HG03354 (cell line): Measurements from ENCODE around the gene PALLD.

Source experiments
- ATAC-seq: cut with Tn5 transposase; IDR thresholded peaks from one replicate; pipeline ENCODE4 v1.9.1; 2021; ENCODE audit warnings: mild to moderate bottlenecking; ENCODE audit not compliant: unreplicated experiment, poor library complexity, severe bottlenecking

The PALLD gene

DNA sequence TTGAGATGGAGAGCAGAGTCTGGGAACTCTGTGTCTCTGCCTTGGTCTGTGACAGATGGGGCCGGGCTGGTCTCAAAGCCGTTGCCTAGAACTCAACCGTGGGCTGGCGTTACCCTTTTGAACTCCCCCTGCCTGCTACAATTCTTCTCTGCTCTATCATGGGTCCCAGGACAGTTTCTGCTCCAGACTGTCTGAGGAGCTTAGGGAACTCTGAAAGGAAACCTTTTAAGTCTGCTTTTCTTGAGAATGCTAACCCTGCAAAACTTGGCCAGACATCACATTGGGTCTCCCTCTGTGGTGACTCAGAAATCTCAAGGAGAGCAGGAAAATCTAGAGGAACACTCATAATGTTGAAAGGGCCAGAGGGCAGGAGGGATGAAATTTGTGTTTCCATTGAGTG is 272.6 kb downstream of the PALLD start:
- no peak for ATAC-seq

DNA sequence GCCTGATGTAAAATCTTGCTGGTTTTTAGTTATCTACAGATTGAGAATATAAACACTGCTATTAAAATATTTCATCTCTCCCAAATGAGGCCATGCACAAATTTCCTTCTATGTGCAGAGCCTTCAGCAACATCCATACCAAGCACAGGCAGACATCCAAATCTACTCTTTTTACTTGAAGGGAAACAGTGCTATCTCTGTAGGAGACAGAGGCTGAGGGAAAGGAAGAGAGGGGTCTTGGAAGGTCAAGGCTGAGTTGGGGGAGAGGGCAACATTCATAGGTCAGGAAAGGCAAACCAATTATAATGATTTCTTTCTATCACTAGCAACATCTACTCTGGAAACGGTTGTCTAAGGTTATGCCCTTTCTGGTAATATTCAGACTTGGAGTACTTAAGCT is 273.0 kb downstream of the PALLD start:
- ATAC-seq: no peak

GRCh38 chr4:168771251-168771650 is 274.4 kb downstream of the PALLD start:
- no peak for ATAC-seq

DNA sequence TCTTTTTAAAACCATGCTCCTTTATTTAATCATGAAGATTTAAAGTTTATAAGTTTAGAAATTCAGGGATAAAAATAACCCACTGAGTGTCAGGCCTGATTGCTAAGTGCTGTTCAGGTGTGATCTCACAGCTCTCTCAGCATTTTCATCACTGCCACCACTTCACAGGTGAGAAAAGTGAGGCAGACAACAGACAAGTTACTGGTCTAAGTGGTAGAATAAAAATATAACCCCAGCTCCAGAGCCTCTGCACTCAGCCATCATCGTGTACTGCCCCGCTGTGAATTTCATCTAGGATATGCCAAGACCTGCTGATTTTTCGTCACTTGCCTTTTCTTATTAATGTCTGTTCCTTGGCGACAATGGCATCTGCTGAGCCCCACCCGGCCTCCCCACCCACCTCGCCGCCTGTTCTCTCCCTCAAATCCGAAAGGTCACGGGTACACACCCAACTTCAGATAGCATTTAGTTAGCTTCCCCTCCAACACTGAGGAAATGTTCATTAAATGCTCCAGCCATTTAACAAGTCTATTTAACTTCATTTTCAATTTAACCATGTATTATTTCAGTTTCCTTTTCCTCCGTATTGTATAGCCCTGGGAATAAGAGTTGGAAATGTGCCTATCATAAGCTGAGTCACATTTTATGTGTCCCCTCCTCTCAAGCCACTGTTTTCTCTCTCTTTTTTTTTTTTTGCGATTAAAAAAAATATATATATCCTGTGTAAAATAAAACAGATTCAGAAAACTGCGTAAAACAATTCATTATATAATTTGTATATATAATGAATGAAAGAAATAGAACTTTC is 276.7 kb downstream of the PALLD start:
- no peak for ATAC-seq

DNA sequence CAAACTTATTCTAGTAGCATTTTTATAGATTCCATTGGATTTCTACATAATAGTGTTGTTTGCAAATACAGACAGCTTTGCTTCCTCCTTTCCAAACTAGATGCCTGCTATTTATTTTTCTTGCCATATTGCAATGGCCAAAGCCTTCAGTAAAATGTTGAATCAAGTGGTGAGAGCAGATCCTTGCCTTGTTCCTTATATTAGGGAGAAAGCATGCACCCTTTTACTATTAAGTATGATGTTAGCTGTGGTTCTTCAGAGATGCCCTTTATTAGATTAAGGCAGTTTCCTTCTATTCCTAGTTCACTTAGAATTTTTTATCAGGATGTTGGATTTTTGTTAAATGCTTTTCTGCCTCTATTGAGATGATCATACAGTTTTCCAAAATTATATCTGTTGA is 279.5 kb downstream of the PALLD start:
- ATAC-seq: no peak

DNA sequence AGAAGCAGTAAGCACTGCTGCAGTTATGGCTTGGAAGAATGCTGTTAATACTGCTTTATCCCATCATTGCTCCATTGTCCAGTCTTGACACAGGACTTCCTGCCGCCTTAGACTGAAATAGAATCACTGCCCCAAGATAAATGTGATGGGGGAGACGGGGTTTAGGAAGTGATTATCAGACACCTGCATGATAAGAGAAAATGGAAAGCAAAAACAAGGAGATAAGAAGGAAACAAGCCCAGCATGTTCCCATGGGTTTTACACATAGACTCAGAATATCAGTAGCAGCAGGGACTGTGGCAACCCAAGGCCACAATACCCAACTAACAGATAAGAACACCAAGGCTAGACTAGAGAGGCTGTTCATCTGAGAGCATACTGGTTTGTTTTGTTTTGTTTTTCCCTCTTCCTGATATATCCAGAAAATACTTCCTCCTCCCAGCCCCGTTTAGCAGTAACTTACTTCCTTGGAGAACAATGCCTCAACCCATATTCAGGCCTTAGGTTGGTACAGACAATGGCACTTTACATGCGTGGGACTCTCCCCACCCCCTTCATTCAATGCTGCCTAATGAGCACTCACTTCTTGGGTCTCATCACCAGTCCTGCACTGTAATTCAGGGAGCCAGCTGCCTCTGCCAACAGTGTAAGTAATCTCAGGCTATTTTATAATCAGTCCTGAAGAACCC is 280.6 kb downstream of the PALLD start:
- no peak for ATAC-seq

DNA sequence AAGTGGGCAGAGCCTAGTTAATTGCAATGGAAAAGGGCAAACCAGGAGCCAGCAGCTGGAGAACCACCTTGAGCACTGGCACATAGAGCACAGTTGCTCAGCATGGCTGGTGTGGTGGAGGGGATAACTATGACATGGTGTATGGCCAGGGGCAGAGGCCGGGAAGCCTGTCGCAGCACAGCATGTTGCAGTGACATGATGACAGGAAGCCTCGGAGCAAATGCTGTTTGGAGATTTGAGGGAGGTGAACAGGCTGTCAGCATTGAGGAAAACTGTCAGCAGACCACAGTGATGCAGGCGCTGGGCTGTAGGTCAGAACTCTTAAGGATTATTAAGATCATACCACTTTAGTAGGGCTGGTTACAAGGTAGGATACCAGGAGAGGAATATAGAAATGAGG is 284.5 kb downstream of the PALLD start:
- ATAC-seq: no peak

GRCh38 chr4:168781926-168782325 is 285.1 kb downstream of the PALLD start:
- ATAC-seq: no peak

DNA sequence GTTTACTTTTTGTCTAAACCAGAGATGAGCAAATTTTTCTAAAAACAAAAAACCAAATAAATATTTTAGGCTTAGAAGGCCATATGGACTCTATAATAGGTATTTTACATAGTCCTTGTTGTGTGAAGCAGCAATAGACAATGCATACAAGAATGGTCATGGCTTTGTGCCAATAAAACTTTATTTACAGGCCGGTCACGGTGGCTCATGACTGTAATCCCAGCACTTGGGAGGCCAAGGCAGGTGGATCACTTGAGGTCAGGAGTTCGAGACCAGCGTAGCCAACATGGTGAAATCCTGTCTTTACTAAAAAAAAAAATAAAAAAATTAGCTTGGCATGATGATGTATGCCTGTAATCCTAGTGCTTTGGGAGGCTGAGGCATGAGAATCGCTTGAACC is 285.6 kb downstream of the PALLD start:
- ATAC-seq: no peak

DNA sequence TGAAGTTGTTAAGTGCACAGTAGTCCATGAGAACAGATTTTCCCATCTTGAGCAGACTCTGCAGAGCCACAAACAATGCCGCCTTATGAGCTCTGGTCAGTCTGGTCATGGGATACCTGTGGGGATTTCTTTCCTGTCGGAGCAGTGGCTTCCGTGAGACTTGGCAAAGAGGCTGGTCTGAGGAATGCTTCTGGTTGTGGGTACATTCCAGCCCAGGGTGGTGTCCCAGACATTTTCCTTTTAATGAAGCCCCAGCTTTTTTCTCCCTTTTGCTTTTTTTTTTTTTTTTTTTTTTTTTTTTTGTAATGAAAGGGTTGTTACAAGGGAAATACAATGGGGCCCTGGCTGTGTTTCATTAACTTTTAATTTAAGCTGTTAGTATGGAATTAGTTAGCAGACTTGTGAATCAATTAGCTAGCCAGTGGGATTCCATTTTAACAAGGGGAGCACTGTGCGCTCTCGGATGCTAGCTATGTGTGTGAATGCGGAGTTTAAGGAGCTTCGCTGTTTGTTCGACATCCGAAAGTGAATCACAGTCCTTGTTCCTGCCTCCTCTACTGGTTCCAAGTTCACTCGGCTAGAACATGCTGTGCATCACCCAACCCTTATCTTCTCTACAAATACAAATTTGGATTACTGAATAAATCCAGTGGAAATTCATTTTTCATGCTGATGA is 288.1 kb downstream of the PALLD start:
- no peak for ATAC-seq

GRCh38 chr4:168787334-168787733 is 290.5 kb downstream of the PALLD start:
- ATAC-seq: no peak

DNA sequence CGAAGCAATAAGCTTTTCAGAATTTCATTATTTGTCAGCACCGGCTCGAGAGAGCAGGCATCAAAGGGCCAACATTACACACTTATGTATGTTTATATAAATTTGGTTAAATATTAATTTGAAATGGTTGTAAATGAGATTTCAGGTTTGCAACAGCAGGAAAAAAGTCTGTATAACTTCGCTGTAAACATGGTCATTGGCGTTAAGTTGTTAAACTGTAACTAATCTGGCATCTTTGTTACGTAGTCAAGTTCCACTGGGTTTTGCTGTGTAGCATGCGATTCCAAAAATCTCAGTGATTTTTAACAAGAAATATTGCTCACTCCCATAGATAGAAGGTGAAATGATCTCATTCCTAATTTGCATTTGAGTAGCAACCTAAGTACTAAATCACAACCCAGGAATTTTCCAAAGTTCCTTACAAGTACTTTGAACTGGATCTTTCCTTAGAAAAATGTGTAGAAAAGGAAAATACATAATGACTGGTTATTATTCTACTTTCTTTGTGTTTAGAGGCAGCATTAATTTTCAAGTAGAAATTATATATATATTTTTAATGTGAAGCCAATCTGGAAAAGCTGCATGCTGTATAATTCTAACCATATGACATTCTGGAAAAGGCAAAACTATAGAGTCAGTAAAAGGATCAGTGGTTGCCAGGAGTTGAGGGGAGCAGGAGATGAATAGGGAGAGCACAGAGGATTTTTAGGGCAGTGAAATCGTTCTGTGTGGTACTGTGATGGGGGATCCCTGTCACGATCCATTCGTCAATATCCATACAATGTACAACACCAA is 291.1 kb downstream of the PALLD start:
- no peak for ATAC-seq

GRCh38 chr4:168790898-168791297 is 294.0 kb downstream of the PALLD start:
- ATAC-seq: no peak

- no peak for ATAC-seq
Measured at GRCh38 chr4:168791376-168791775, 294.5 kb downstream of the PALLD start.

- no peak for ATAC-seq
Measured at GRCh38 chr4:168793542-168793941, 296.7 kb downstream of the PALLD start.

DNA sequence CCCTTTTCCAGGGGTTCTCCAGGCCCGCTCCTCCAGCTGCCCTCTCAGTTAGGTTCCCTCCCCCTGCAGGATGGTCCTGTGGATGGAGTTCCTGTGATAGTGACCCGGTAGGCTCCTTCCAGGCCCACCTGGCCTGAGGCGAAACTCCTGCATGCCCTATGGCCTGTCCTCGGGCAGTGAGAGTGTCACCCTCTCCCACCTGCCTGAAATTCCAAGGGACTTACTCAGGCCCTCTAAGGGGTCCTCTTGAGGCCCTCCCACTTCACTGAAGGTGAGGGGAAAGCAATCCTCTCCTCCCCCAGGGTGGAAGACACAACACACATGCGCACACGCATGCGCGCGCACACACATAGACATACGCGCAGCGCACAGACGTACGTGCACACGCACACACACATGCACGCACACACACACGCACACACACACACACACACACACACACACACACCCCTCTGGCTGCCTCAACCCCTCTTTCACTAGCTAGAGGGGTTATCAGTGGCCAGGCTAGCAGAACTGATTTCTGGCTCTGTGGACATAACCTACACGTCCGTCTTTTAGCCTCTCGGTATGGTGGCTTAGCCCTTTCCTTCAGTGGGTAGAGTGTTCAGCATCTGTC is 297.3 kb downstream of the PALLD start:
- ATAC-seq: no peak

DNA sequence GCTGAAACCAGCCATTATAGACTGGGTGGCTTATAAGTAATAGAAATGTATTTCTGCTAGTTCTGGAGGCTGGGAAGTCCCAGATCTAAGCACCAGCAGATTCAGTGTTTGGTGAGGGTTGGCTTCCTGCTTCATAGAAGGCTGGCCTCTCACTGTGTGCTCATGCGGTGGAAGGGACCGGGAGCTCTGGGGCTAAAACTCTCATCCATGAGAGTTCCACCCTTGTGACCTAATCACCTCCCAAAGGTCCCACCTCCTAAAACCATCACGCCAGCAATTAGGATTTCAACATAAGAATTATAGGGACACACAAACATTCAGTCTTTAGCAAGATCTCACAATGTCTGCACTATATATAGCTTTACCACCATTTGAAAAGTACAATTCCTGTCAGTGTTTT is 298.0 kb downstream of the PALLD start:
- no peak for ATAC-seq

GRCh38 chr4:168795346-168795745 is 298.5 kb downstream of the PALLD start:
- no peak for ATAC-seq

GRCh38 chr4:168796362-168797106 is 299.7 kb downstream of the PALLD start:
- ATAC-seq: no peak
